OCI-LY1 (cell line): ENCODE data around the gene L3MBTL4.

Experiments
- EZH2 ChIP-seq: fragments of 200-600 bp; sonication (generic), shearing (Covaris generic); IDR thresholded peaks from 2 replicates; pipeline ENCODE4 v1.8.0; 2017; ENCODE audit warnings: borderline replicate concordance, mixed run types, mild to moderate bottlenecking, antibody characterized with exemption, low read length, moderate library complexity, mixed read lengths
- TF ChIP-seq, protein P1 (sequence below): fragments of 200-600 bp; sonication (generic), shearing (Covaris generic); IDR thresholded peaks from 2 replicates; pipeline ENCODE4 v1.5.1; 2017; ENCODE audit warnings: mild to moderate bottlenecking, antibody characterized with exemption, low read length, moderate library complexity, mixed read lengths

DNA sequence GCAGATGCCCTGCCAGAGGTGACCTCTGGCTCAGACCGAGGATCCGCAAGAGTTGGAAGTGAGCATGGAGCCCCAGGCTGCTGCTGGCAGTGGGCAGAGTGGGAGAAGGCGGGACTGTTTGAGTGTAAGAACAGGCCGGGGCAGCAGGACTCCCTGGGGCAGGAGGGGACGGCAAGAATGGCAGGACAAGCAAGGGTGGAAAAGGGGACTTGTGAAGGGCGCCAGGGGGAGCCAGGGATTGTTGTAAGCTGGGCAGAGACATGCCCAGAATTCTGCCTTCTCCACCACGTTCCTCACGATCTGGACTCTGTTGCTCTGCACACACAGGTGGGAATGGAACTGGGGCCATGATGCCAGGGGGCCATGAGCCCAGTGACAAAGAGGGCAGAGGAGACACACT, 447.0 kb downstream of the L3MBTL4 start:
- TF ChIP-seq, protein P1, sequence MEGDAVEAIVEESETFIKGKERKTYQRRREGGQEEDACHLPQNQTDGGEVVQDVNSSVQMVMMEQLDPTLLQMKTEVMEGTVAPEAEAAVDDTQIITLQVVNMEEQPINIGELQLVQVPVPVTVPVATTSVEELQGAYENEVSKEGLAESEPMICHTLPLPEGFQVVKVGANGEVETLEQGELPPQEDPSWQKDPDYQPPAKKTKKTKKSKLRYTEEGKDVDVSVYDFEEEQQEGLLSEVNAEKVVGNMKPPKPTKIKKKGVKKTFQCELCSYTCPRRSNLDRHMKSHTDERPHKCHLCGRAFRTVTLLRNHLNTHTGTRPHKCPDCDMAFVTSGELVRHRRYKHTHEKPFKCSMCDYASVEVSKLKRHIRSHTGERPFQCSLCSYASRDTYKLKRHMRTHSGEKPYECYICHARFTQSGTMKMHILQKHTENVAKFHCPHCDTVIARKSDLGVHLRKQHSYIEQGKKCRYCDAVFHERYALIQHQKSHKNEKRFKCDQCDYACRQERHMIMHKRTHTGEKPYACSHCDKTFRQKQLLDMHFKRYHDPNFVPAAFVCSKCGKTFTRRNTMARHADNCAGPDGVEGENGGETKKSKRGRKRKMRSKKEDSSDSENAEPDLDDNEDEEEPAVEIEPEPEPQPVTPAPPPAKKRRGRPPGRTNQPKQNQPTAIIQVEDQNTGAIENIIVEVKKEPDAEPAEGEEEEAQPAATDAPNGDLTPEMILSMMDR = no peak
- no peak for TF ChIP-seq EZH2
